Transverse colon (tissue), 4 donors: ENCODE results near the gene FBLN2. TPM values are rescaled to one million over a fixed set of nuclear protein-coding genes. Genes with fewer than 3 reads are reported as not detected.

Source experiments
- DNase-seq: peaks from one replicate; pipeline ENCODE4 v3.0.0-alpha.2; 2019
- H3K27ac ChIP-seq, 4 donors: fragments of 200-600 bp; sonication (generic); 2 replicates each; pipeline ENCODE4 v1.5.1; 2016 to 2018; ENCODE audit warnings: inconsistent platforms in 4 of 4
- H3K27me3 ChIP-seq: fragments of 200-600 bp; sonication (generic); 2 replicates; pipeline ENCODE4 v1.5.1; 2017; ENCODE audit warnings: inconsistent platforms
- H3K36me3 ChIP-seq, 4 donors: fragments of 200-600 bp; sonication (generic); 2 replicates each; pipeline ENCODE4 v1.5.1; 2017 to 2019; ENCODE audit warnings: inconsistent platforms in 4 of 4
- H3K4me1 ChIP-seq, 4 donors: fragments of 200-600 bp; sonication (generic); 2 replicates each; pipeline ENCODE4 v1.5.1; 2017 to 2020; ENCODE audit warnings: inconsistent platforms in 4 of 4
- H3K4me3 ChIP-seq, 4 donors: fragments of 200-600 bp; sonication (generic); 1 replicate in 1 of 4; 2 replicates in 3 of 4; pipeline versions ENCODE4 v1.5.1 to v1.6.1; 2017 to 2019; ENCODE audit warnings: inconsistent platforms in 4 of 4
- H3K9me3 ChIP-seq, 2 donors: fragments of 200-600 bp; sonication (generic); 2 replicates each; pipeline ENCODE4 v1.5.1; 2017 to 2019; ENCODE audit warnings: inconsistent platforms in 2 of 2
- EP300 ChIP-seq: sonication (generic); formaldehyde crosslinking; IDR thresholded peaks from one replicate; pipeline ENCODE4 v1.6.1; 2017; ENCODE audit warnings: antibody characterized with exemption, low read depth
- POLR2A ChIP-seq: fragments of 450-650 bp; IDR thresholded peaks from one replicate; pipeline ENCODE4 v1.6.1; 2016; ENCODE audit warnings: antibody characterized with exemption, mild to moderate bottlenecking, moderate library complexity
- POLR2AphosphoS5 ChIP-seq, 3 donors: sonication (generic); formaldehyde crosslinking; IDR thresholded peaks; one replicate each; pipeline ENCODE4 v1.6.1; 2016; ENCODE audit warnings: antibody characterized with exemption in 3 of 3
- WGBS, 2 donors: methylation state at CpG; one replicate each; pipeline ENCODE4 v1.1.5; 2018; ENCODE audit warnings: low coverage in 1 of 2; 5-methylcytosine and 5-hydroxymethylcytosine counted together
- in situ Hi-C, 4 donors: fragments of 200-750 bp; cut with MboI; loops; one replicate each; pipeline versions ENCODE4 v1.15.0 to v1.15.1; 2017; ENCODE audit warnings: low sequenced_read_pairs in 3 of 4, low pct_ligation_motif_present in 1 of 4, low pct_unique_long_range_greater_than_20kb in 1 of 4
- intact Hi-C: fragments of 100-400 bp; cut with DNase I; formaldehyde crosslinking; loops from one replicate; pipeline ENCODE4 v1.15.1; 2023; ENCODE audit warnings: low total_unique reads
- total RNA-seq, 4 donors: library from RNA; depleted of rRNA; stranded (reverse); fragments of >200 nt; gene quantifications; one replicate each; pipeline ENCODE4 v1.1.0, GENCODE V29; 2016
- TF ChIP-seq, protein P1 (sequence below), 5 experiments: fragments of 200-600 bp in 3 of 5; fragments of 450-650 bp in 2 of 5; sonication (generic) in 3 of 5; IDR thresholded peaks; 1 replicate in 2 of 5; 2 replicates in 3 of 5; pipeline ENCODE4 v1.5.1; 2016 to 2017; ENCODE audit warnings: antibody characterized with exemption in 5 of 5, inconsistent platforms in 3 of 5, mild to moderate bottlenecking in 2 of 5, moderate library complexity in 1 of 5

FBLN2 gene
- total RNA-seq, 4 donors from 2014 or later, result 23.0 to 51.5 (median 31.4) TPM

GRCh38 chr3:13564751-13565560 is 16.0 kb downstream of the FBLN2 start:
- Histone ChIP-seq H3K4me1 (no peaks in the 10 kb centered on the region), H3K4me3 (no peak overlapping the region), H3K36me3 (no peaks in the 10 kb centered on the region), H3K9me3 (no peaks in the 10 kb centered on the region), H3K27me3 (no peaks in the 10 kb centered on the region), H3K27ac (no peak overlapping the region)
- intact Hi-C loops, result no loop called here
- in situ Hi-C loops, result no loop called here
- TF ChIP-seq, protein P1, sequence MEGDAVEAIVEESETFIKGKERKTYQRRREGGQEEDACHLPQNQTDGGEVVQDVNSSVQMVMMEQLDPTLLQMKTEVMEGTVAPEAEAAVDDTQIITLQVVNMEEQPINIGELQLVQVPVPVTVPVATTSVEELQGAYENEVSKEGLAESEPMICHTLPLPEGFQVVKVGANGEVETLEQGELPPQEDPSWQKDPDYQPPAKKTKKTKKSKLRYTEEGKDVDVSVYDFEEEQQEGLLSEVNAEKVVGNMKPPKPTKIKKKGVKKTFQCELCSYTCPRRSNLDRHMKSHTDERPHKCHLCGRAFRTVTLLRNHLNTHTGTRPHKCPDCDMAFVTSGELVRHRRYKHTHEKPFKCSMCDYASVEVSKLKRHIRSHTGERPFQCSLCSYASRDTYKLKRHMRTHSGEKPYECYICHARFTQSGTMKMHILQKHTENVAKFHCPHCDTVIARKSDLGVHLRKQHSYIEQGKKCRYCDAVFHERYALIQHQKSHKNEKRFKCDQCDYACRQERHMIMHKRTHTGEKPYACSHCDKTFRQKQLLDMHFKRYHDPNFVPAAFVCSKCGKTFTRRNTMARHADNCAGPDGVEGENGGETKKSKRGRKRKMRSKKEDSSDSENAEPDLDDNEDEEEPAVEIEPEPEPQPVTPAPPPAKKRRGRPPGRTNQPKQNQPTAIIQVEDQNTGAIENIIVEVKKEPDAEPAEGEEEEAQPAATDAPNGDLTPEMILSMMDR (IDR thresholded peaks at IDR 0.05), result no peak
- TF ChIP-seq POLR2AphosphoS5 (IDR thresholded peaks at IDR 0.05), result no peak
- TF ChIP-seq EP300, result no peak
- no peak for TF ChIP-seq POLR2A
- no peak for DNase-seq
- 85% methylated on average over 14 of the region's 14 CpGs; no CpG with 5 or more reads in 1 of the 2 donors for WGBS, 2 donors

DNA sequence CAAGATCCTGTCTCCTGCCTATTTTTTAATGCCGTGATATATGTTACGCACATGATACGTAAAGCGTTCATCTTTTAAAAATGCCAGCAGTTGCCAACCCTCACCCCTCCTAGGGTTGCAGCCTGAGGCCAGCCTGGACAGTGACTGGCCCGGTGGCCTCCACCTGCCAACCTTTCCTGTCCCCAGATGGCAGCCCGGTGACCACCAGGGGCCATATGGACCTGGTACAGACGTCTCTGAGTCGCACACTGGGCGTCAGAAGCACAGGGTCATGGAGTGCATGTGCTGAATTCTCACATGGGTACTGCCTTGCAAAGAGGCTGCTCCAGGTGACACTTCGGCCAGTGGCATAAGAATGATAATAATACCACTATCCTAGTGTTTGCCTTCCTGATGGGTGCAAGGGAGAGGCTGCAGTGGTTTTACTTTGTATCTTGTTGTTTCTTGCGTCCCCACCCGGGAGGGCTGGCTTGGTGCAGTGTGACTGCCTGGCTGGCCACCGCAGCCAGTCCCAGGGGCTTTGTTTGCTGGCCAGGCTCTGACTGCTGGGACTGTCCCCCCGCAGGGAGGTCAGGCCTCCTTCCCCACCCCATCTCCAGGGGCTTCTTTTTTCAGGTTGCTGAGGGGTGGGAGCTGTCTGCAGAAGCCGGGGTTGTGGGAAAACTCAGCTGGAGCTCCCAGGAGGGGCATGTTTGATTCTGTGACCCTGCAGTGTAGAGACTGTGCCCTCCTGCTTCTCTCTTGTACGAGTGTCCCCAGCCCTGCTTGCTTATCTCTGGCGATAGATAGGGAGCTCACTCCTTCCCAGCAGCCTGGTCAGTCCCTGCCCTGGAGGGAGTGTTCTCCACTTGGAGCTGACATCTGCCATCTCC is 16.9 kb downstream of the FBLN2 start:
- 75% methylated on average over 17 of the region's 17 CpGs; no CpG with 5 or more reads in 1 of the 2 donors for whole genome bisulfite sequencing, 2 donors
- H3K9me3 ChIP-seq, result no peaks in the 10 kb centered on the region
- no peaks in the 10 kb centered on the region for H3K36me3 ChIP-seq
- DNase-seq, result no peak
- H3K4me3 ChIP-seq, result no peak overlapping the region
- H3K4me1 ChIP-seq, result no peaks in the 10 kb centered on the region
- no peaks in the 10 kb centered on the region for H3K27me3 ChIP-seq
- no peak for TF ChIP-seq POLR2AphosphoS5 (IDR thresholded peaks at IDR 0.05)
- TF ChIP-seq EP300, result no peak
- in situ Hi-C loops, result no loop called here
- H3K27ac ChIP-seq, result no peak overlapping the region
- intact Hi-C loops, result no loop called here

DNA sequence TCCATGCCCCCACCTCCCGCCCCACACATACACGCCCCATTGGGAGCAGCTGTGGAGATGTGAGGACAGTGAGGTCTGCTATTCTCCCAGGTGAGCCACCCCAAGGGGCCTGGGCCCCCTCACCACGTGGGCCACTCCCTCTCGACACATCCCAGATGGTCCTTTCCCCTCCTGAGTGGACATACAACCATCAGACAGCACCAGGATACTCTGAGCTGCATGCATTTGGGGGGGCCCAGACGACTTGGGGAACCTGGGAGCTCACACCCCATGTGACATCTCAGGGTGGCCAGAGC is 17.5 kb downstream of the FBLN2 start:
- no peak overlapping the region for H3K4me3 ChIP-seq
- intact Hi-C loops, result no loop called here
- no peaks in the 10 kb centered on the region for H3K27me3 ChIP-seq
- H3K4me1 ChIP-seq, result no peaks in the 10 kb centered on the region
- 58% methylated on average over 5 of the region's 5 CpGs; no CpG with 5 or more reads in 1 of the 2 donors for WGBS, 2 donors
- H3K9me3 ChIP-seq, result no peaks in the 10 kb centered on the region
- no peak for DNase-seq
- no peak for TF ChIP-seq POLR2A
- TF ChIP-seq, protein P1 (IDR thresholded peaks at IDR 0.05), result no peak
- no peak for TF ChIP-seq EP300
- no peak for TF ChIP-seq POLR2AphosphoS5 (IDR thresholded peaks at IDR 0.05)
- in situ Hi-C loops, result no loop called here
- no peaks in the 10 kb centered on the region for H3K36me3 ChIP-seq
- H3K27ac ChIP-seq, result no peak overlapping the region

DNA sequence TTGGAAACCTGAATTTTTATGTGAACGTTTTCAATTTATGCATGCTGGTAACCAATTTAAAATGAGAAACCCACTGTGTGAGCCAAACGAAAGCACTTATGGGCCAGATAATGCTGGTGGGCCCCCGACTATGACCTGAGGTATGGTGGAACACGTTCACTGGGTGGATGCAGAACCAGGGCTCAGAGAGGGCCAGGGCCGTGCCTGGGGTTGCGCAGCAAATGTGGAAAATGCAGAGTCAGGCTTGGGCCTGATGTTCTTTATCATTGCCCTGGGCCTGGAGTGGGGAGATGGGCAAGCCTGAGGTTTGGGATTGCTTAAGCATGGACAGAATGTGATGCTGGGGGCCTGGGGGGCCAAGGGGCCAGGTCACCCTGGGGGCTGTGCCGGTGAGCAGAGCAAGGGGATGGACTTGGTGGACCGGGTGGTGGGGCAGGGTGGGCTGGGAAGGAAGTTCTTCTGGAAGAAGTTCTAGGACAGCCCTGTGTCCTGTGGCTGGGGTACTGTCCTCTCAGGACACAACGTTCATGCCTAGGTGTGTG is 17.9 kb downstream of the FBLN2 start:
- H3K27me3 ChIP-seq, result no peaks in the 10 kb centered on the region
- no peaks in the 10 kb centered on the region for H3K4me1 ChIP-seq
- H3K9me3 ChIP-seq, result no peaks in the 10 kb centered on the region
- intact Hi-C loops, result no loop called here
- in situ Hi-C loops, result no loop called here
- TF ChIP-seq, protein P1 (IDR thresholded peaks at IDR 0.05), result no peak
- no peak for TF ChIP-seq POLR2AphosphoS5 (IDR thresholded peaks at IDR 0.05)
- no peak for TF ChIP-seq EP300
- H3K36me3 ChIP-seq, result no peaks in the 10 kb centered on the region
- no peak overlapping the region for H3K27ac ChIP-seq
- DNase-seq, result no peak
- no peak overlapping the region for H3K4me3 ChIP-seq
- WGBS, 2 donors, result 77% methylated on average over 5 to 9 of the region's 9 CpGs
